PC-9 (cell line): ENCODE measurements around the gene INTS12. TPM values are rescaled to one million over a fixed set of nuclear protein-coding genes. Genes with fewer than 3 reads are reported as not detected.

Experiments used
- BruUV-seq: library from RNA; stranded (reverse); fragments of 400-500 nt; replicated peaks from 2 replicates; lab custom pipeline; 2021; lab: Mats Ljungman, UMichigan
- CTCF ChIA-PET: fragments of 300-600 bp; sonication (Branson Sonifier 250); formaldehyde crosslinking; loops from one replicate; lab custom pipeline; 2022; ENCODE audit warnings: antibody characterized with exemption; lab: Charles Lee
- POLR2A ChIA-PET: fragments of 300-600 bp; sonication (Branson Sonifier 250); formaldehyde crosslinking; loops from one replicate; lab custom pipeline; 2022; ENCODE audit warnings: antibody characterized with exemption; ENCODE audit not compliant: unreplicated experiment; lab: Charles Lee
- DNase-seq, 2 experiments: peaks; one replicate each; pipeline versions ENCODE4 v3.0.0 to v3.0.0-alpha.2; 2015 to 2022; ENCODE audit warnings: mixed read lengths in 1 of 2
- H2AFZ ChIP-seq: fragments of 200-600 bp; sonication (generic); 2 replicates; pipeline ENCODE4 v1.8.1; 2017; ENCODE audit warnings: antibody characterized with exemption
- H3F3A ChIP-seq: fragments of 200-600 bp; sonication (generic); 2 replicates; pipeline ENCODE4 v1.8.1; 2017; ENCODE audit warnings: antibody characterized with exemption, mild to moderate bottlenecking, low read depth; ENCODE audit not compliant: insufficient read depth
- H3K27ac ChIP-seq: fragments of 200-600 bp; sonication (generic); 2 replicates; pipeline ENCODE4 v1.6.1; 2016; ENCODE audit warnings: mixed run types
- H3K27me3 ChIP-seq: fragments of 200-600 bp; sonication (generic); 2 replicates; pipeline ENCODE4 v1.6.1; 2016; ENCODE audit warnings: low read depth, mixed run types; ENCODE audit not compliant: insufficient read depth
- H3K36me3 ChIP-seq: fragments of 200-600 bp; sonication (generic); 2 replicates; pipeline ENCODE4 v1.6.1; 2016; ENCODE audit warnings: low read depth, mixed run types
- H3K4me1 ChIP-seq: fragments of 200-600 bp; sonication (generic); replicated peaks from 2 replicates; pipeline ENCODE4 v1.6.1; 2016; ENCODE audit warnings: mixed run types; ENCODE audit not compliant: insufficient read depth
- H3K4me2 ChIP-seq: fragments of 200-600 bp; sonication (generic); 2 replicates; pipeline ENCODE4 v1.6.1; 2017; ENCODE audit warnings: mixed run types
- H3K4me3 ChIP-seq: fragments of 200-600 bp; sonication (generic); 2 replicates; pipeline ENCODE4 v1.6.1; 2016; ENCODE audit warnings: mixed run types
- H3K79me2 ChIP-seq: fragments of 200-600 bp; sonication (generic); 2 replicates; pipeline ENCODE4 v1.6.1; 2017; ENCODE audit warnings: low read depth, mixed run types
- H3K9me2 ChIP-seq: fragments of 200-600 bp; sonication (generic); 2 replicates; pipeline ENCODE4 v1.8.1; 2017; ENCODE audit warnings: mild to moderate bottlenecking; ENCODE audit not compliant: insufficient read depth
- H3K9me3 ChIP-seq: fragments of 200-600 bp; sonication (generic); 2 replicates; pipeline ENCODE4 v1.8.1; 2016; ENCODE audit warnings: low read depth; ENCODE audit not compliant: insufficient read depth
- H4K20me1 ChIP-seq: fragments of 200-600 bp; sonication (generic); 2 replicates; pipeline ENCODE4 v1.8.1; 2017; ENCODE audit not compliant: insufficient read depth
- EZH2 ChIP-seq: fragments of 200-600 bp; sonication (generic); IDR thresholded peaks from 2 replicates; pipeline ENCODE4 v1.8.0; 2017; ENCODE audit warnings: antibody characterized with exemption, low read depth
- intact Hi-C: fragments of 100-400 bp; cut with micrococcal nuclease; formaldehyde crosslinking; loops from one replicate; pipeline ENCODE4 v1.10.0; 2022; ENCODE audit not compliant: unreplicated experiment
- total RNA-seq: library from RNA; stranded (reverse); gene quantifications from 2 replicates; pipeline ENCODE4 v1.2.3, GENCODE V29; 2021
- TF ChIP-seq, protein P1 (sequence below): fragments of 200-600 bp; sonication (generic); conservative IDR thresholded peaks from 2 replicates; pipeline ENCODE4 v1.6.1; 2017; ENCODE audit warnings: mixed run types, antibody characterized with exemption, mild to moderate bottlenecking, moderate library complexity

The INTS12 gene
- total RNA-seq, 1 experiment from 2014 or later = 10.3 TPM

DNA sequence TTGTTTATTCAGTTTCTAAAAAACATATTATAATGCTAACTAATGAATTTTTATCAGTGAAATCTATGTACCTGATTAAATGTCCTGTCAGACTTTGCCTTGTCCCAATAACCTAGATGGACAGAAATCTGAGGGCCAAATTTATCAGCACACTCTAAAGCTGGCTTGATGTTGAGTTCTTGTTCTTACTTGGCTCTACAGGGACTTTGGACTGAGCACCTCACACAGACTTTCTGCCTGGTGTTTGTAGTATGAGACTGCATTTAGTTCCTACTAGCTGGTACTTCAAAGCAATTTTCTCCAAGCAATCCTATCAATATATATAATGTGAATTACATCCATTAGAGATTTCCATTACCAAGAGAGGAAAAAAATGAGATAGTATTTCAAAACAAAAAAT lies 37.8 kb downstream of the INTS12 start:
- Histone ChIP-seq H3K9me2 (no peaks in the 10 kb centered on the region), H3K36me3 (no peaks in the 10 kb centered on the region), H3K9me3 (no peaks in the 10 kb centered on the region), H2AFZ (no peak overlapping the region), H4K20me1 (no peaks in the 10 kb centered on the region), H3K27me3 (no peaks in the 10 kb centered on the region), H3K4me1 (no peaks in the 10 kb centered on the region), H3K27ac (no peak overlapping the region), H3K79me2 (no peaks in the 10 kb centered on the region), H3K4me2 (no peak overlapping the region), H3K4me3 (no peak overlapping the region), H3F3A (no peaks in the 10 kb centered on the region)
- no TSS peak for BruUV-seq
- ChIA-PET CTCF (no interaction called here), POLR2A (no interaction called here)
- DNase-seq = no peak
- intact Hi-C loops = no loop called here
- TF ChIP-seq, protein P1, sequence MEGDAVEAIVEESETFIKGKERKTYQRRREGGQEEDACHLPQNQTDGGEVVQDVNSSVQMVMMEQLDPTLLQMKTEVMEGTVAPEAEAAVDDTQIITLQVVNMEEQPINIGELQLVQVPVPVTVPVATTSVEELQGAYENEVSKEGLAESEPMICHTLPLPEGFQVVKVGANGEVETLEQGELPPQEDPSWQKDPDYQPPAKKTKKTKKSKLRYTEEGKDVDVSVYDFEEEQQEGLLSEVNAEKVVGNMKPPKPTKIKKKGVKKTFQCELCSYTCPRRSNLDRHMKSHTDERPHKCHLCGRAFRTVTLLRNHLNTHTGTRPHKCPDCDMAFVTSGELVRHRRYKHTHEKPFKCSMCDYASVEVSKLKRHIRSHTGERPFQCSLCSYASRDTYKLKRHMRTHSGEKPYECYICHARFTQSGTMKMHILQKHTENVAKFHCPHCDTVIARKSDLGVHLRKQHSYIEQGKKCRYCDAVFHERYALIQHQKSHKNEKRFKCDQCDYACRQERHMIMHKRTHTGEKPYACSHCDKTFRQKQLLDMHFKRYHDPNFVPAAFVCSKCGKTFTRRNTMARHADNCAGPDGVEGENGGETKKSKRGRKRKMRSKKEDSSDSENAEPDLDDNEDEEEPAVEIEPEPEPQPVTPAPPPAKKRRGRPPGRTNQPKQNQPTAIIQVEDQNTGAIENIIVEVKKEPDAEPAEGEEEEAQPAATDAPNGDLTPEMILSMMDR = no peak
- no peak for TF ChIP-seq EZH2

DNA sequence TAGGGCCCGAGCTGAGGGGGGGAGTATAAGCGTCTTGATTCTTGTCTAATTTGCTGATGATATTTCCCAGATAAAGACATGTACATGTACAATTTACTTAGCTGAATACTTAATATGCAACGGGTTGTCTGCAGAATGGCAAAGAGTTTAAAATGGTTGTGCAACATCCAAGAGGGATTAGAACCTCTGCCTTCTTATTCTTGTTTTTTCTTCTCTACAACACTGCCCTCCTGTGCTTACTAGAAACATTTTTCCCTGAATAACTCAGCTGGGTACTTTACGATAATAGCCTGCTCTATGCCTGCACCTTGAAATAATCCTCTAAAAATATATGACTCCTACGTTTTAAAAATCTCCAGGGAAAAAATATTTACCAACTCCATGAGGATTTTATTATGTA lies 41.8 kb downstream of the INTS12 start:
- ChIA-PET CTCF (interaction anchor here (0.6 to 3.0 kb wide), 4 partner anchors 17 to 193 kb away, joined by 3 to 11 read pairs (median 6); partner anchors contain the start of gene PPA2), POLR2A (no interaction called here)
- H3F3A ChIP-seq = no peaks in the 10 kb centered on the region
- no peaks in the 10 kb centered on the region for H3K36me3 ChIP-seq
- peak in 1 of 2 experiments; percentile 37 for DNase-seq
- no peak overlapping the region for H2AFZ ChIP-seq
- BruUV-seq = no TSS peak
- H3K4me1 ChIP-seq = no peaks in the 10 kb centered on the region
- H3K79me2 ChIP-seq = no peaks in the 10 kb centered on the region
- H3K27ac ChIP-seq = no peak overlapping the region
- no peaks in the 10 kb centered on the region for H4K20me1 ChIP-seq
- intact Hi-C loops = loop anchor here (2.0 kb wide), 1 partner anchor 146 kb away; no protein-coding TSS in a partner anchor
- H3K9me2 ChIP-seq = no peaks in the 10 kb centered on the region
- TF ChIP-seq, protein P1 = peak; percentile 62
- TF ChIP-seq EZH2 = no peak
- no peak overlapping the region for H3K4me2 ChIP-seq
- no peaks in the 10 kb centered on the region for H3K27me3 ChIP-seq
- no peaks in the 10 kb centered on the region for H3K9me3 ChIP-seq
- H3K4me3 ChIP-seq = no peak overlapping the region

DNA sequence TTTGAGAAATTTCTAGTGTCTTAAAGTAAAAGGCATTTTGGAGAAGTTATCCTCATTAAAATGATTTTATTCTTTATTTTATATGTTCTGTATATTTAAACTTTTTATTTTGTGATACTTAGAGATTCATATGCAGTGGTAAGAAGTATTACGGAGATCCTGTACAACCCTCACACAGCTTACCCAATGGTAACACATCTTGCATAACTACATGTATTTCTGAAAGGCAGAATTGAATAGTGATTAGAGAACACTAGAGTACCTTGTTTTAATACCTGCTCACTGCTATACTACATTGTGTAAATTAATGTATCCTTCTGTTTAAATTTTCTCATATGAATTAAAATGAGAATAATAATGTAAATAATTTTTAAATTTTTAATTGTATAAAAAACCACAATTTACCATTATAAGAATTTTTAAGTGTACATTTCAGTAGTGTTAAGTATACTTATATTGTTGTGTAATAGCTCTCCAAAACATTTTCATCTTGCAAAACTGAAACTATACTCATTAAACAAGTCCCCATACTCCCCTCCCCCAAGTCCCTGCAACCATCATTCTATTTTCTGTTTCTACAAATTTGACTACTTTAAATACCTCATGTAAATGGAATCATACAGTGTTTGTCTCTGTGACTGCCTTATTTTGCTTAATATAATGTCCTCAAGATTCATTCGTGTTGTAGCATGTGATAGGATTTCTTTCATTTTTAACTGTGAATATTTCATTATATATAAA lies 45.4 kb downstream of the INTS12 start:
- no peaks in the 10 kb centered on the region for H3F3A ChIP-seq
- ChIA-PET CTCF (no interaction called here), POLR2A (no interaction called here)
- H3K27ac ChIP-seq = no peak overlapping the region
- no peaks in the 10 kb centered on the region for H4K20me1 ChIP-seq
- H3K9me3 ChIP-seq = no peaks in the 10 kb centered on the region
- H2AFZ ChIP-seq = no peak overlapping the region
- no TSS peak for BruUV-seq
- H3K36me3 ChIP-seq = no peaks in the 10 kb centered on the region
- no peaks in the 10 kb centered on the region for H3K9me2 ChIP-seq
- intact Hi-C loops = no loop called here
- no peaks in the 10 kb centered on the region for H3K79me2 ChIP-seq
- no peak overlapping the region for H3K4me2 ChIP-seq
- no peak for DNase-seq
- H3K4me1 ChIP-seq = no peaks in the 10 kb centered on the region
- H3K27me3 ChIP-seq = no peaks in the 10 kb centered on the region
- no peak overlapping the region for H3K4me3 ChIP-seq
- TF ChIP-seq, protein P1 = no peak
- TF ChIP-seq EZH2 = no peak
